GM18505 (cell line): ENCODE data around the gene OGFRL1.
"Not testable (repeated sequence)": the region's sequence is repeated elsewhere in the genome, so short reads cannot be mapped to it uniquely, and the experiment has no call there.

Source experiments
- ATAC-seq: cut with Tn5 transposase; IDR thresholded peaks from one replicate; pipeline ENCODE4 v1.9.1; 2021; ENCODE audit not compliant: unreplicated experiment
- POLR2A ChIP-seq: IDR thresholded peaks from 4 replicates; pipeline ENCODE4 v1.6.1; 2011; ENCODE audit warnings: borderline replicate concordance; ENCODE audit not compliant: insufficient read depth, insufficient read length; ENCODE audit errors: extremely low read depth

Gene OGFRL1

DNA sequence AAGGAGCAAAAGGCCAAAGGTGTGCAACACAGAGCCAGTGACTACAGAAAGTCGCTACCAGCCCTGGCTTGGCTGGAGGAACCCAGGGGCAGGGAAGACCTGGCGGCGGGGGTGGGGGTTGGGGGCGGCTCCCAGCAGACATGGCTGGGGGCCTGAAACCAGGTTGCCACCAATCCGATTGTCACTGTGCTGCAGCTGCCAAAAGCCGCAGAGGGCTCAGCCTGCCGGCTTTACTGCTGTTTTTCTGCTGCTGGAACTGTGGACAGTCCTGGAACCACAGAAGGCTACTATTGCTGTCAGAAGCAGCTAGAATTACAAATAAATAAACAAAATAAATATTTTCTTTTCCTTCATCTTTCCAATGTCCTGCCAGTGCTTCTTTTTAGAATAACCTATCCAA lies 25.7 kb upstream of the OGFRL1 start:
- TF ChIP-seq POLR2A = no peak
- ATAC-seq = no peak

GRCh38 chr6:71266392-71266791 lies 22.2 kb upstream of the OGFRL1 start:
- ATAC-seq = not testable (repeated sequence)

GRCh38 chr6:71268735-71269437 lies 19.7 kb upstream of the OGFRL1 start:
- TF ChIP-seq POLR2A = no peak
- ATAC-seq = peak; percentile 76

DNA sequence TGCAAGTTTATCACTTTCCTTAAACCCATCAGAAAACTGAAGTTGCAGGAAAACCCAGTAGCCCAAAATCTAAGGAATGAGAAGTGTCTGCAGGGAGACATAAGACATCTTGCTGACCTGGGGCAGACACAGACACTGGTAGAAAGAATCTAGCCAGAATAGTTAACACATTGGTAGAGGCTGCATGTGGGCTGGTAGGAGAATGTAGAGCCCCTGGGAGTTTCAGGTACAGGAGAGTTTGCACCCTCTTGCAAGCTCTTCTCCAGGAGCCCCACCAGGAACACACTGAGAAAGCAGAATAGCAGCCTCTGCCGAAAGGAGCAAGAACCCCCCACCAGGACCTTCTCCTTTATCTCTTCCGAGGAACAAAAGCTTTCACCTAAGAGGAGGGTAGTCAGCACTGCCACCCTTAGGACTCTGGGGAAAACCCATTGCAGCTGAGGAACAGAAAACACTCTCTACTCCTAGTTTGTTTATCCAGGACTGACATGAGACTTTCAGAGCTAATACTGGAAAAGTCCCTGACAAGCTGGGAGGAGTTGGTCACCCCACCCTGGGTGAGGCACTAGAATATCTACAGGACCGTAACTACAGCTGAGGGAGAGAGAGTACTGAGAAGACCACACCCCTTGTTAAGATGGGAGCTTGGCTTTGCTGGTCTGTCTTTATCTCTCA lies 10.5 kb upstream of the OGFRL1 start:
- TF ChIP-seq POLR2A = no peak
- ATAC-seq = no peak

DNA sequence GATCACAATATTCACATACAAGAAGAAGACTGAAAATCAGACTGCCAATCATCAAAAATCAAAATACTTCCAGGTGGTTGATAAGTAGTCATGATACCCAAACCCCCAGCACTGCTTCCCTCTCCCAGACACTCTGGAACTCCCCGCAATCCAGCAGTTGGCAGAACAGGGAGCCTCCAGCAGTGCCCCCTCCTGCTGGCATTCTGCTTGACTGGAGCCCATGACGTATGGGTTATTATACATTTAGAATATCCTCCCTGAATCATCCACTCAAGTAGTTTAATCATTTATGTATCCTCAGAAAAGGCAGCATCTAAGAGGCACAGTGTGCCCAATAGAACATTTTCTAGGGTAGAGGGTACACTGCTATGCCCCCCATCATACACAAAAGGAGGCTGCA lies 9.3 kb upstream of the OGFRL1 start:
- no peak for ATAC-seq
- TF ChIP-seq POLR2A = no peak

GRCh38 chr6:71279740-71280139 lies 8.9 kb upstream of the OGFRL1 start:
- no peak for ATAC-seq
- TF ChIP-seq POLR2A = no peak

DNA sequence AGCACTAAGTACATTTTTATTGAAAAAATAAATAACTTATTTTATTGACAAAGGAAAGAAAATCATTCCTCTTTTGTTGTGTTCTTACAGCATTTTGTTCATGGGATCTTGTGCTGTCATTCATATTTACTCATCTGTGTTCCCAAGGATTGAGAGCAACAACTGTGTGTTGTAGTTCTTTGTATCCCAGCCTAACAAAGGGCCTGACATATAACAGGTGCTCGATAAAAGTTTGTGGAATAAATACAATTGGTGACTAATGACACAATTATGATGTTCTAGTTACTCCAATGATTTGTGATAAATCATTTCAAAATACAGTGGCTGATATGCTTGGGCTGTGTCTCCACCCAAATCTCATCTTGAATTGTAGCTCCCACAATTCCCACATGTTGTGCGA lies 7.9 kb upstream of the OGFRL1 start:
- no peak for ATAC-seq
- no peak for TF ChIP-seq POLR2A

DNA sequence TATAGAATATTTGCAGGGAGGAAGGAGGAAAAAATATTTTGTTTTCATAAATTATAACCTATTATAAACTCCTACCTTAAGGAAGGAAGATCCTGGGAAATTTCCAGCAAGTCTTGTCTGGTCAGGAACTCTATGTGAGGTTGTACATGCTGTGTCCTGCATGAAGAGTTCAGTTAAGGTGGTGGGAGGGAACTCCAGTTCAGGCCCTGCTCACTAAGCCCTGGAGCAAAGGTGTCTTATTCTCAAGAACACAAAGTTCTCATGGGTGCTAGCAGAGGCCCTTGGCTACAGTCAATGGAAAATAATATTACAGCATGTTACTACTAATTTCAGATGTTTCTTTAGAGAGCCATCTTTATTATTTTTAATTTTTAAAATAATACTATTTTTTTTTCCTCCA lies 3.8 kb upstream of the OGFRL1 start:
- TF ChIP-seq POLR2A = no peak
- ATAC-seq = no peak

GRCh38 chr6:71287038-71287437 lies 1.6 kb upstream of the OGFRL1 start:
- ATAC-seq = no peak
- no peak for TF ChIP-seq POLR2A

DNA sequence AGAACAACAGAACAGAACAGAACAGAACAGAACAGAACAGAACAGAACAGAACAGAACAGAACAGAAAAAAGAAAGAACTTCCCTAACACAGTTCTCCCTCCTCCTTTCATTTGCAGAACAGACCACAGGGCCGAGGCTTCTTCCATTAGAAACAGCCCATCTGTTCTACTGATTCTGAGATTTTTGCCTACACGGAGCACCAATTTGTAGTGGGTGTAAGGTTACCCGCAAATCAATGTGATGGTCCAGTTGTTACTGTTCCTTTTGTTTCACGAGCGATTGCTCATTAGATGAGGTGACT lies 734 bp upstream of the OGFRL1 start:
- ATAC-seq = no peak
- no peak for TF ChIP-seq POLR2A

- no peak for TF ChIP-seq POLR2A
- peak; percentile 29 for ATAC-seq
Measured at GRCh38 chr6:71289039-71289801, 609 bp downstream of the OGFRL1 start.

- no peak for ATAC-seq
- no peak for TF ChIP-seq POLR2A
Measured at GRCh38 chr6:71289802-71290175, 1.2 kb downstream of the OGFRL1 start.

GRCh38 chr6:71290611-71291010 lies 2.0 kb downstream of the OGFRL1 start:
- ATAC-seq = no peak
- TF ChIP-seq POLR2A = no peak

DNA sequence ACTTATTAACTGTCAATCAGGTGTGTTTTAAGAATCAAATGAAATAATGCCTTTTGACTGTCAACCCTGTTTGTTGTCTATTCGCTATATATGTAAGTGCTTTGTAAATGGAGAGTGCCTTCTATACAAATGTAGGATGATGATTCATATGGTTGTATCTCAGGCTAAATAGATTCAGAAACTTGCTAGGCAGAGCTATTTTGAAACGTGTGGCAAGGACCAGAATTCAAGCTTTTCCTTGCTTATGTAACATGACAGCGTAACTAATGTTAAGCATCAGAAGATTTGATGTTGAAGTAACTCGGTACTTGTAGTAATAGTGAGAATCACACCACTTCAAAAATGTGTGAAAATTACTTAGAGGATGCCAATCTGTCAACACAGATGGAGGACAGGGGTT lies 3.4 kb downstream of the OGFRL1 start:
- ATAC-seq = no peak
- TF ChIP-seq POLR2A = no peak
